Fibroblast of mammary gland (primary cell): ENCODE results near the gene CDK14.

Experiments
- DNase-seq: peaks from one replicate; pipeline ENCODE4 v3.0.0-alpha.2; 2010; ENCODE audit warnings: low read depth
- H3K4me3 ChIP-seq: 2 replicates; pipeline ENCODE4 v1.5.1; 2011; ENCODE audit warnings: low read depth, mild to moderate bottlenecking, low read length, moderate library complexity; ENCODE audit not compliant: control insufficient read depth
- TF ChIP-seq, protein P1 (sequence below): conservative IDR thresholded peaks from 2 replicates; pipeline ENCODE4 v1.5.1; 2011; ENCODE audit warnings: low read depth, low read length, inconsistent platforms; ENCODE audit not compliant: control insufficient read depth, insufficient read depth

Gene CDK14

DNA sequence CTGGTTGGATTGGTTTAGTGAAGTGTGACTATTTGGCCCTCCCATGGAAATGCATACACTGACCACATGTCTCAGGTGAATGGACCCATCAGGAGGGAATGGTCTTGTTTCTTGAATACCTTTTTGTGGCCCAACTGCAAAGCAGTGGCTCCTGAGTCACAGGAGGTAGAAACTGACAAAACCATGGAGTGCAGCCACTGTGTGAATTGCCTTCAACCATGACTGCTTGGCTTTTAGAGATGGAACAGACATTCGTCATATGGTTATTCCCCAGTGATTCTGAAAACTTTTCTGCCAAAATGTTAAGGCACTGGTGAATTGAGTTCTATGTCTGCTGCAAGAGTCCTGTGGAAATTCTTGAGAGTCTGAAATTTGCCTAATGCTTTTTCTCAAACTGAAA lies 64.7 kb downstream of the CDK14 start:
- no peak for DNase-seq
- TF ChIP-seq, protein P1, sequence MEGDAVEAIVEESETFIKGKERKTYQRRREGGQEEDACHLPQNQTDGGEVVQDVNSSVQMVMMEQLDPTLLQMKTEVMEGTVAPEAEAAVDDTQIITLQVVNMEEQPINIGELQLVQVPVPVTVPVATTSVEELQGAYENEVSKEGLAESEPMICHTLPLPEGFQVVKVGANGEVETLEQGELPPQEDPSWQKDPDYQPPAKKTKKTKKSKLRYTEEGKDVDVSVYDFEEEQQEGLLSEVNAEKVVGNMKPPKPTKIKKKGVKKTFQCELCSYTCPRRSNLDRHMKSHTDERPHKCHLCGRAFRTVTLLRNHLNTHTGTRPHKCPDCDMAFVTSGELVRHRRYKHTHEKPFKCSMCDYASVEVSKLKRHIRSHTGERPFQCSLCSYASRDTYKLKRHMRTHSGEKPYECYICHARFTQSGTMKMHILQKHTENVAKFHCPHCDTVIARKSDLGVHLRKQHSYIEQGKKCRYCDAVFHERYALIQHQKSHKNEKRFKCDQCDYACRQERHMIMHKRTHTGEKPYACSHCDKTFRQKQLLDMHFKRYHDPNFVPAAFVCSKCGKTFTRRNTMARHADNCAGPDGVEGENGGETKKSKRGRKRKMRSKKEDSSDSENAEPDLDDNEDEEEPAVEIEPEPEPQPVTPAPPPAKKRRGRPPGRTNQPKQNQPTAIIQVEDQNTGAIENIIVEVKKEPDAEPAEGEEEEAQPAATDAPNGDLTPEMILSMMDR, result no peak
- H3K4me3 ChIP-seq, result no peak overlapping the region

DNA sequence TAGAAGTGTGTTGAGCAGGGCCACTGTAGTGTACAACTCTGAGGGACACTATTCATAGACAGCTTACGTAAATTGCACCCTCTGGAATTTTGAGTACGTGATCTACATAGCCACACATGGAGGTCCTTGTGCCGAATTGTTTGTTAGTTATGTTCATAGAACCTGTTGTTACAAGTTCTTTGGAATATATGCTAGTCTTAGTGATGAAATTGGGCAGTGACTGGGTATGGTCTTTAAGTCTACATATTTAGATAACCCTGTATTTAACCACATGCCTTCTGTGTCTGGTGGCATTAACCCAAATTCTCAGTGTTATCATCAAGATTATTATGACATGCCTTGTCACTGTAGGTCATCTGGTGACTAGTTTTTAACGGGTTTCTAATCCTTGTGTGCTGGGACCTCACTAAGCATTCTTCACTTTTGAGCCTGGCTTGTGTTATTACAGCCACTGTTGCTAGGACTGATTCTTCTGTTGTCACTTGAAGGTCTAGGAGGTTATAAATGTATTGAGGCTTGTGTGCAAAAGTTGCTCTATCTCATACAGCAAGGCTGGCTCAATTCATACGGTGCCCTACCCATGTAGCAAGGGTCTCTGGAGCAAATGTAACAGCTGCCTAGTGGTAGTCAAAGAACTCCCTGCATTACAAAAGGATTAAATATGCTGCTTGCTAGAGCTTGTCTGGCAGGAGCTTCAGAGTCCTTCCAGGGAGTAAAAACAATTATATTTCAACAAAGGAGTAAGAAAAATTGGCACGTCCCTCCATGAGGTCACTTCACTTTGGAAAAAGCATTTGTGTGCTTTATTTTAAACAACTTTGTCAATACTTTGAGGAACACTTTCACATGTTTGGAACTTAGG lies 65.4 kb downstream of the CDK14 start:
- TF ChIP-seq, protein P1, result no peak
- no peak overlapping the region for H3K4me3 ChIP-seq
- peak; percentile 38 for DNase-seq

DNA sequence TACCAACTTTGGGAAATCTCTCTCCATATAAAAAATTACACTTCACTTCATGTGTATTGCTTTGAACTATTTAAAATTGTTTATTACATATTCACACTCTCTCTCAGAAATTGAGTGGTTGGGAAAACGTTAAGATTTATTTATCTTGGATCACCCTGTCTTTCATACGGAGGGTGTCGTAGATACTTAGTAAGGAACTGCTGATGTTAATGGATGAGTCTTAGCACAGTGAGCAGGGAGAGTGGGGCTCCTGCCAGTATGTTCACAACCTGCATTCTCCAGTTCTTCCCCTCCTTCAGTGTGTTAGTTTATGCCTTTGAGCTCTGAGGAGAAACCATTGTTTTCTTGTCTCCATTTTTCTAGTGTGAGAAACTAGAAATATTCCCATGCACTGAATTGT lies 67.1 kb downstream of the CDK14 start:
- no peak for DNase-seq
- TF ChIP-seq, protein P1, result no peak
- H3K4me3 ChIP-seq, result no peak overlapping the region

DNA sequence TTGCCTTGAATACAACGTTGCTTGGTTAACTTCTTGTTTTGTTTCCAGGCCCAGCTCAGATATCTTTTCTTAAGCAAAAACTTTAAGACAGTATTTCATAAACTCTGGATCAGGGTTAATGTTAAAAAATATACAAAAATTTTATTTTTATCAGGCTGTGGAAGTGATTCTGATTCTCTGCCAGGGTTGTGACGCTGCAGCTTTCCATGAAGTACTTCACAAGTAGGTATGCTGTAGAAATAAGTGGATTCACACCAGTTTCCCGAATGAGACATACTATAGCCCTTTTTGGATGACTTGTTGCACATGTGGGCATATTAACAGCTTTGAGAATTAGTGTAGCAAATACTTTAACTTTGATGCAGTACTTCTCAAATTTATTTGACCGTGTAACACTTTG lies 70.1 kb downstream of the CDK14 start:
- DNase-seq, result peak; percentile 82
- TF ChIP-seq, protein P1, result no peak
- H3K4me3 ChIP-seq, result no peak overlapping the region

DNA sequence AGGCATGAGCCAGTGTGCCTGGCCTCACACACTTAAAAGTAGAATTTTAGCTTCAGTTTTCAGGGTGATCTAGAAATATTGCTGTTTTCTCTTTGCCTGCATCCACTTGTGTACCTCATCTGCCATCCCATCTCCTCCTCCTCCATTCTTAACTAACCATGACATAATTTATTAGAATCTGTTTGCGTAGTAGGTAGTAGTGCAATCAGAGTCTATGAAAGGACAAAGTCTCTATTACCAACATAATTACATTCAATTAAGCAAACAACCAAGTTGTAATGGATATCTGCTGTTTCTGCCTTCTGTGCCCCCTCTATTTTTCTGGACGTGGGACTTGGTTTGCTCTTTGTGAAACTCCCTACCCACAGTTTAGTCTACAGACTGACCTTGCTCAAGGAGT lies 72.9 kb downstream of the CDK14 start:
- TF ChIP-seq, protein P1, result no peak

DNA sequence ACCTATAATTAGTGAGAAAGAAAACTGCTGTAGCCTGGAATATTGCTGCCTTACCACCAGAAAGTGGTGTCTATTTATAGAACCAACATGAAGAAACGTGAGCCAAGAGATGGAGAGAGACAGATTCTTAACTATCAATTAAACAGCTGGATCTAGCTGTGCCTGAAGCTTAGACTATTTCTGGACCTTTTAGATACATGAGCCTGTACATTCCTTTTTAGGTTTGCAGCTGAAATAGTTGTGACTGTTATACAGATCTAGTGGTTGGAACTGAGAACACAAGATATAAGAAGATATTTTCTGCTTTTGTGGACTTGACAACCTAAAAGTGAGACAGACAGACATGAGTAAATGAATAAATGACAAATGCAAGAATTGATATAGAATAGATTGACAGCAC lies 73.4 kb downstream of the CDK14 start:
- no peak overlapping the region for H3K4me3 ChIP-seq
- DNase-seq, result no peak
- TF ChIP-seq, protein P1, result no peak

More for the DNA sequence above, 72.9 kb downstream of the CDK14 start:
- no peak overlapping the region for H3K4me3 ChIP-seq
- DNase-seq, result no peak
